ENCODE measurements around the gene TUSC2. TPM values are rescaled to one million over a fixed set of nuclear protein-coding genes. Genes with fewer than 3 reads are reported as not detected.

Gene TUSC2
- total and polyA plus RNA-seq, 2 of the 13 experiments (the other 11 are each of a cell fraction or from before 2014, with no cell fraction given), result 36.7 to 39.1 TPM

DNA sequence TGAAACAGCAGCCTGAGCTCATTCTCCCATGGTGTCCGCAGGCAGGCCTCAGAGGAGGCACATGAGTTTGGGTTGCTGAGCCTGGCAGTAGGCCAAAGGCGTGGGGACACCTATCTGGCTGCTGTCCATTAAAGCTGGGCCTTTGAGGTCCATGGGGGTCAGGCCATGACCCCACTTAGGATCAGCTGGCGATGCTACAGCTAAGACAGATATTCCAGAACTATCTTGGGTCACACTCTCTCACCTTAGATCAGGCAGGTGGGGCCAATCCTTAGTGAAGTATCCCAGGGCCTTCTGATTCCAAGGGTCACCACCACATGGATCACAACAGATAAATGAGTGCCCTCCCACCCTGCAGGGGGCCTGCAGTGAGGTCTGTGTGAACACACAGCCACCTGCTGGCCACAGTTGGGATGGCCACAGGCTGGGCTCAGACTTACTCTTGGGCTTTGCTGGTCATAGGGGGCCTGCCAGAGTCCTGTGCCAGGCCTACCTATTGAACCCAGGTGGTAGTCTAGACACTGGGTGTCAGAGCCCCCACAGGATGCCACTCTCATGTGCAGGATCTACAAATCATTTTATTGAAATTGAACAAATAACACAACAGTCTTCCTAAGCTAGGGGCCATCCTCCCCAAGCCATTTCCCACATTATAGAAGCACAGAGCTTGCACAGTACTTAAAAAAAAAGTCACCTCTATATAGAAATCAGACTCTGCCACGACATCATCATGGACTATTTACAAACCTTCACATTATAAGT lies 3.5 kb downstream of the TUSC2 start (continued):
- TF ChIP-seq, protein P1, sequence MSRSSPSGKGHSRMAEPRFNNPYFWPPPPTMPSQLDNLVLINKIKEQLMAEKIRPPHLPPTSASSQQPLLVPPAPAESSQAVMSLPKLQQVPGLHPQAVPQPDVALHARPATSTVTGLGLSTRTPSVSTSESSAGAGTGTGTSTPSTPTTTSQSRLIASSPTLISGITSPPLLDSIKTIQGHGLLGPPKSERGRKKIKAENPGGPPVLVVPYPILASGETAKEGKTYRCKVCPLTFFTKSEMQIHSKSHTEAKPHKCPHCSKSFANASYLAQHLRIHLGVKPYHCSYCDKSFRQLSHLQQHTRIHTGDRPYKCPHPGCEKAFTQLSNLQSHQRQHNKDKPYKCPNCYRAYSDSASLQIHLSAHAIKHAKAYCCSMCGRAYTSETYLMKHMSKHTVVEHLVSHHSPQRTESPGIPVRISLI (CRISPR knock-in tag; IDR thresholded peaks at IDR 0.05; ENCODE audit: borderline replicate concordance), result peak; percentile 47; the same call in 1 of the 2 replicates
- TF ChIP-seq TBL1XR1 (IDR thresholded peaks at IDR 0.05; ENCODE audit: borderline replicate concordance, low read length, partially characterized antibody) (no peak), MED1 (CRISPR knock-in tag; IDR thresholded peaks at IDR 0.05) (peak; percentile 62; the same call in 1 of the 2 replicates), KDM5B (CRISPR knock-in tag; IDR thresholded peaks at IDR 0.05; ENCODE audit: borderline replicate concordance) (peak; percentile 57; the same call in 1 of the 2 replicates), POLR2AphosphoS5 (IDR thresholded peaks at IDR 0.05; ENCODE audit: low read depth, low read length) (no peak), KMT2B (CRISPR knock-in tag; IDR thresholded peaks at IDR 0.05) (no peak), ELF3 (CRISPR knock-in tag; IDR thresholded peaks at IDR 0.05) (peak; percentile 13; the same call in 1 of the 2 replicates), ZNF563 (CRISPR knock-in tag; IDR thresholded peaks at IDR 0.05) (no peak), THAP11 (CRISPR knock-in tag; IDR thresholded peaks at IDR 0.05) (peak; percentile 77), IRF2 (CRISPR knock-in tag; IDR thresholded peaks at IDR 0.05) (peak; percentile 68; the same call in 1 of the 2 replicates), TGIF2 (CRISPR knock-in tag; IDR thresholded peaks at IDR 0.05) (peak; percentile 80), SP2 (CRISPR knock-in tag; IDR thresholded peaks at IDR 0.05) (no peak)
- TF ChIP-seq, protein P2, sequence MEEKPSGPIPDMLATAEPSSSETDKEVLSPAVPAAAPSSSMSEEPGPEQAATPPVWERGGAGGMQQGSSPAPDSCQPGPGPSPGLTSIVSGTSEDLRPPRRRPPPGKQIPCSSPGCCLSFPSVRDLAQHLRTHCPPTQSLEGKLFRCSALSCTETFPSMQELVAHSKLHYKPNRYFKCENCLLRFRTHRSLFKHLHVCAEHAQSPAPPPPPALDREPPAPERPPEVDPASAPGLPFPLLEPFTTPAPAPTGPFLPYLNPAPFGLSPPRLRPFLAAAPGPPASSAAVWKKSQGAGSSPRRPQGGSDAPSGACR (CRISPR knock-in tag; IDR thresholded peaks at IDR 0.05), result peak; percentile 77; the same call in 1 of the 2 replicates
- TF ChIP-seq, protein P3, sequence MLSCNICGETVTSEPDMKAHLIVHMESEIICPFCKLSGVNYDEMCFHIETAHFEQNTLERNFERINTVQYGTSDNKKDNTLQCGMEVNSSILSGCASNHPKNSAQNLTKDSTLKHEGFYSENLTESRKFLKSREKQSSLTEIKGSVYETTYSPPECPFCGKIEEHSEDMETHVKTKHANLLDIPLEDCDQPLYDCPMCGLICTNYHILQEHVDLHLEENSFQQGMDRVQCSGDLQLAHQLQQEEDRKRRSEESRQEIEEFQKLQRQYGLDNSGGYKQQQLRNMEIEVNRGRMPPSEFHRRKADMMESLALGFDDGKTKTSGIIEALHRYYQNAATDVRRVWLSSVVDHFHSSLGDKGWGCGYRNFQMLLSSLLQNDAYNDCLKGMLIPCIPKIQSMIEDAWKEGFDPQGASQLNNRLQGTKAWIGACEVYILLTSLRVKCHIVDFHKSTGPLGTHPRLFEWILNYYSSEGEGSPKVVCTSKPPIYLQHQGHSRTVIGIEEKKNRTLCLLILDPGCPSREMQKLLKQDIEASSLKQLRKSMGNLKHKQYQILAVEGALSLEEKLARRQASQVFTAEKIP (CRISPR knock-in tag; IDR thresholded peaks at IDR 0.05; ENCODE audit: borderline replicate concordance), result no peak
- TF ChIP-seq, protein P4, sequence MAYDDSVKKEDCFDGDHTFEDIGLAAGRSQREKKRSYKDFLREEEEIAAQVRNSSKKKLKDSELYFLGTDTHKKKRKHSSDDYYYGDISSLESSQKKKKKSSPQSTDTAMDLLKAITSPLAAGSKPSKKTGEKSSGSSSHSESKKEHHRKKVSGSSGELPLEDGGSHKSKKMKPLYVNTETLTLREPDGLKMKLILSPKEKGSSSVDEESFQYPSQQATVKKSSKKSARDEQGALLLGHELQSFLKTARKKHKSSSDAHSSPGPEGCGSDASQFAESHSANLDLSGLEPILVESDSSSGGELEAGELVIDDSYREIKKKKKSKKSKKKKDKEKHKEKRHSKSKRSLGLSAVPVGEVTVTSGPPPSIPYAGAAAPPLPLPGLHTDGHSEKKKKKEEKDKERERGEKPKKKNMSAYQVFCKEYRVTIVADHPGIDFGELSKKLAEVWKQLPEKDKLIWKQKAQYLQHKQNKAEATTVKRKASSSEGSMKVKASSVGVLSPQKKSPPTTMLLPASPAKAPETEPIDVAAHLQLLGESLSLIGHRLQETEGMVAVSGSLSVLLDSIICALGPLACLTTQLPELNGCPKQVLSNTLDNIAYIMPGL (CRISPR knock-in tag; IDR thresholded peaks at IDR 0.05; ENCODE audit: borderline replicate concordance in 1 of 2, low read depth in 1 of 2), result peak; percentile 29 to 65; a peak in 3 of 4 replicates
- TF ChIP-seq, protein P5, sequence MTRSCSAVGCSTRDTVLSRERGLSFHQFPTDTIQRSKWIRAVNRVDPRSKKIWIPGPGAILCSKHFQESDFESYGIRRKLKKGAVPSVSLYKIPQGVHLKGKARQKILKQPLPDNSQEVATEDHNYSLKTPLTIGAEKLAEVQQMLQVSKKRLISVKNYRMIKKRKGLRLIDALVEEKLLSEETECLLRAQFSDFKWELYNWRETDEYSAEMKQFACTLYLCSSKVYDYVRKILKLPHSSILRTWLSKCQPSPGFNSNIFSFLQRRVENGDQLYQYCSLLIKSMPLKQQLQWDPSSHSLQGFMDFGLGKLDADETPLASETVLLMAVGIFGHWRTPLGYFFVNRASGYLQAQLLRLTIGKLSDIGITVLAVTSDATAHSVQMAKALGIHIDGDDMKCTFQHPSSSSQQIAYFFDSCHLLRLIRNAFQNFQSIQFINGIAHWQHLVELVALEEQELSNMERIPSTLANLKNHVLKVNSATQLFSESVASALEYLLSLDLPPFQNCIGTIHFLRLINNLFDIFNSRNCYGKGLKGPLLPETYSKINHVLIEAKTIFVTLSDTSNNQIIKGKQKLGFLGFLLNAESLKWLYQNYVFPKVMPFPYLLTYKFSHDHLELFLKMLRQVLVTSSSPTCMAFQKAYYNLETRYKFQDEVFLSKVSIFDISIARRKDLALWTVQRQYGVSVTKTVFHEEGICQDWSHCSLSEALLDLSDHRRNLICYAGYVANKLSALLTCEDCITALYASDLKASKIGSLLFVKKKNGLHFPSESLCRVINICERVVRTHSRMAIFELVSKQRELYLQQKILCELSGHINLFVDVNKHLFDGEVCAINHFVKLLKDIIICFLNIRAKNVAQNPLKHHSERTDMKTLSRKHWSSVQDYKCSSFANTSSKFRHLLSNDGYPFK (CRISPR knock-in tag; IDR thresholded peaks at IDR 0.05; ENCODE audit: borderline replicate concordance), result no peak
- TF ChIP-seq, protein P6, sequence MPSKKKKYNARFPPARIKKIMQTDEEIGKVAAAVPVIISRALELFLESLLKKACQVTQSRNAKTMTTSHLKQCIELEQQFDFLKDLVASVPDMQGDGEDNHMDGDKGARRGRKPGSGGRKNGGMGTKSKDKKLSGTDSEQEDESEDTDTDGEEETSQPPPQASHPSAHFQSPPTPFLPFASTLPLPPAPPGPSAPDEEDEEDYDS (CRISPR knock-in tag; IDR thresholded peaks at IDR 0.05), result peak; percentile 18; the same call in 1 of the 2 replicates
- TF ChIP-seq, protein P7, sequence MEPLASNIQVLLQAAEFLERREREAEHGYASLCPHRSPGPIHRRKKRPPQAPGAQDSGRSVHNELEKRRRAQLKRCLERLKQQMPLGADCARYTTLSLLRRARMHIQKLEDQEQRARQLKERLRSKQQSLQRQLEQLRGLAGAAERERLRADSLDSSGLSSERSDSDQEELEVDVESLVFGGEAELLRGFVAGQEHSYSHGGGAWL (CRISPR knock-in tag; IDR thresholded peaks at IDR 0.05), result peak; percentile 44; the same call in 1 of the 2 replicates

All from HepG2 (cell line).